HepG2 (cell line): ENCODE results near the gene SSH3. TPM values are rescaled to one million over a fixed set of nuclear protein-coding genes. Genes with fewer than 3 reads are reported as not detected.

ENCODE experiments used
- ATAC-seq: fragments of 200-7000 bp; cut with Tn5 transposase; 3 replicates; pipeline ENCODE4 v1.9.1; 2020; ENCODE audit warnings: mild to moderate bottlenecking, moderate library complexity
- BruUV-seq: library from RNA; stranded (reverse); fragments of 400-500 nt; replicated peaks from 2 replicates; lab custom pipeline; 2021; lab: Mats Ljungman, UMichigan
- CTCF ChIA-PET: fragments of 300-600 bp; formaldehyde crosslinking; extraction: SDS; loops from one replicate; lab custom pipeline; 2021; ENCODE audit warnings: low total read pairs, inconsistent platforms, low intra/inter-chr PET ratio; lab: Yijun Ruan, JAX
- POLR2A ChIA-PET: fragments of 350-600 bp; sonication (Branson Sonifier 250); formaldehyde crosslinking; loops from one replicate; lab custom pipeline; 2020; ENCODE audit warnings: antibody characterized with exemption, inconsistent platforms; lab: Yijun Ruan, JAX
- DNase-seq: peaks from one replicate; pipeline ENCODE4 v3.0.0-alpha.2; 2015; ENCODE audit warnings: low spot score
- FAIRE-seq: peaks from 3 replicates; lab custom pipeline; 2011; peaks lifted over from hg19 to GRCh38; lab: Jason Lieb, UNC
- H2AFZ ChIP-seq: one replicate; pipeline ENCODE4 v1.6.1; 2011; ENCODE audit warnings: low read length, inconsistent platforms
- H3K27ac ChIP-seq: fragments of 300-600 bp; 3 replicates; pipeline ENCODE4 v1.8.0; 2011; ENCODE audit warnings: mixed run types, mild to moderate bottlenecking, mixed read lengths, low read length, inconsistent platforms; ENCODE audit not compliant: insufficient read depth; ENCODE audit errors: extremely low read length
- H3K27me3 ChIP-seq, 2 experiments: fragments of 200-600 bp in 1 of 2; 2 replicates in 1 of 2; 3 replicates in 1 of 2; pipeline versions ENCODE4 v1.6.0 to v1.8.0; 2011; ENCODE audit warnings: low read length in 2 of 2, mild to moderate bottlenecking in 2 of 2, moderate library complexity in 2 of 2, inconsistent platforms in 1 of 2; ENCODE audit not compliant: insufficient read depth in 2 of 2, control insufficient read depth in 1 of 2
- H3K36me3 ChIP-seq, 2 experiments: fragments of 200-600 bp in 1 of 2; replicated peaks in 1 of 2; 2 replicates in 1 of 2; 3 replicates in 1 of 2; pipeline versions ENCODE4 v1.5.1 to v1.8.0; 2011; ENCODE audit warnings: low read length in 2 of 2, inconsistent platforms in 1 of 2; ENCODE audit not compliant: insufficient read depth in 2 of 2, control insufficient read depth in 1 of 2
- H3K4me1 ChIP-seq: 2 replicates; pipeline ENCODE4 v1.5.1; 2012; ENCODE audit warnings: low read length, inconsistent platforms; ENCODE audit not compliant: insufficient read depth
- H3K4me2 ChIP-seq: 2 replicates; pipeline ENCODE4 v1.6.0; 2011; ENCODE audit warnings: low read depth, low read length, inconsistent platforms
- H3K4me3 ChIP-seq, 3 experiments: fragments of 200-600 bp in 1 of 3; sonication (generic), shearing (Covaris generic) in 1 of 3; replicated peaks in 1 of 3; 2 replicates each; pipeline ENCODE4 v1.5.1; 2011 to 2016; ENCODE audit warnings: low read length in 3 of 3, inconsistent platforms in 2 of 3, low read depth in 2 of 3, mild to moderate bottlenecking in 2 of 3, control low read depth in 1 of 3, mixed read lengths in 1 of 3; ENCODE audit not compliant: insufficient read depth in 1 of 3
- H3K79me2 ChIP-seq: one replicate; pipeline ENCODE4 v1.6.1; 2011; ENCODE audit warnings: low read length, inconsistent platforms; ENCODE audit not compliant: insufficient read depth
- H3K9ac ChIP-seq: 2 replicates; pipeline ENCODE4 v1.6.0; 2011; ENCODE audit warnings: mild to moderate bottlenecking, low read depth, low read length, inconsistent platforms; ENCODE audit not compliant: insufficient read depth
- H3K9me3 ChIP-seq: 2 replicates; pipeline ENCODE4 v1.5.1; 2012; ENCODE audit warnings: mild to moderate bottlenecking, low read length
- H4K20me1 ChIP-seq: 2 replicates; pipeline ENCODE4 v1.6.0; 2011; ENCODE audit warnings: inconsistent platforms, mild to moderate bottlenecking, low read length, moderate library complexity; ENCODE audit not compliant: insufficient read depth
- ARHGAP35 ChIP-seq: sonication (generic); formaldehyde crosslinking; IDR thresholded peaks from 2 replicates; pipeline ENCODE4 v1.9.0; 2022; ENCODE audit warnings: mild to moderate bottlenecking, inconsistent platforms, moderate library complexity, missing genetic modification reagents, borderline replicate concordance
- GATAD2A ChIP-seq: IDR thresholded peaks from 2 replicates; pipeline ENCODE4 v1.6.1; 2016
- MXD3 ChIP-seq: IDR thresholded peaks from 2 replicates; pipeline ENCODE4 v1.6.1; 2016; ENCODE audit warnings: mild to moderate bottlenecking, missing biosample characterization, missing genetic modification reagents
- SMAD1 ChIP-seq: sonication (generic); formaldehyde crosslinking; IDR thresholded peaks from 2 replicates; pipeline ENCODE4 v1.4.0; 2020; ENCODE audit warnings: missing genetic modification reagents, low read depth, mild to moderate bottlenecking, borderline replicate concordance
- U2AF2 ChIP-seq: fragments of 200-400 bp; formaldehyde crosslinking; IDR thresholded peaks from 2 replicates; pipeline ENCODE4 v1.6.1; 2017; ENCODE audit warnings: low read depth, mild to moderate bottlenecking, low read length
- XBP1 ChIP-seq: sonication (generic); formaldehyde crosslinking; IDR thresholded peaks from 2 replicates; pipeline ENCODE4 v1.5.0; 2020; ENCODE audit warnings: missing genetic modification reagents
- XRCC5 ChIP-seq: fragments of 200-400 bp; formaldehyde crosslinking; optimal IDR thresholded peaks from 2 replicates; pipeline ENCODE3; 2017; ENCODE audit warnings: mild to moderate bottlenecking, low read length
- ZNF12 ChIP-seq: sonication (generic); formaldehyde crosslinking; IDR thresholded peaks from 2 replicates; pipeline ENCODE4 v1.5.0; 2020; ENCODE audit warnings: missing genetic modification reagents
- ZNF329 ChIP-seq: sonication (generic); formaldehyde crosslinking; IDR thresholded peaks from 2 replicates; pipeline ENCODE4 v1.9.0; 2021; ENCODE audit warnings: low read depth, mild to moderate bottlenecking, missing genetic modification reagents
- ZNF687 ChIP-seq: sonication (generic); formaldehyde crosslinking; IDR thresholded peaks from 2 replicates; pipeline ENCODE4 v1.5.1; 2020; ENCODE audit warnings: mild to moderate bottlenecking, missing genetic modification reagents, moderate library complexity
- WGBS: methylation state at CpG from one replicate; pipeline ENCODE4 v1.1.6; 2017; ENCODE audit warnings: low lambda C conversion rate; 5-methylcytosine and 5-hydroxymethylcytosine counted together
- in situ Hi-C: cut with HindIII; loops from 2 replicates; pipeline ENCODE4 v1.10.0; 2017; ENCODE audit warnings: low pct_unique_long_range_greater_than_20kb; ENCODE audit not compliant: extremely low pct_ligation_motif_present
- intact Hi-C: fragments of 100-400 bp; cut with micrococcal nuclease; formaldehyde crosslinking; loops from one replicate; pipeline ENCODE4 v1.10.0; 2022; ENCODE audit not compliant: unreplicated experiment
- polyA plus RNA-seq, 8 experiments: library from polyadenylated mRNA; depleted of rRNA in 3 of 8; stranded (reverse) in 7 of 8; unstranded in 1 of 8; fragments of >200 nt; fragmentation: Illumina TruSeq in 4 of 8; extraction: Trizol in 4 of 8; gene quantifications; 2 replicates each; pipeline versions ENCODE4 v1.2.1 to v1.2.3, GENCODE V29; 2011 to 2016; ENCODE audit warnings: low read depth in 4 of 8, missing spikeins in 1 of 8, mixed read lengths in 1 of 8; ENCODE audit not compliant: insufficient read depth in 1 of 8
- total RNA-seq, 5 experiments: library from RNA; depleted of rRNA; stranded (reverse); fragments of >200 nt; fragmentation: Illumina TruSeq; extraction: Trizol; gene quantifications; 2 replicates each; pipeline ENCODE4 v1.2.3, GENCODE V29; 2016; ENCODE audit warnings: low read depth in 1 of 5
- TF ChIP-seq, protein P1 (sequence below): sonication (generic); formaldehyde crosslinking; IDR thresholded peaks from 2 replicates; pipeline ENCODE4 v1.5.1; 2020; ENCODE audit warnings: missing genetic modification reagents, mild to moderate bottlenecking, borderline replicate concordance
- TF ChIP-seq, protein P2 (sequence below): sonication (generic); formaldehyde crosslinking; IDR thresholded peaks from 2 replicates; pipeline ENCODE4 v1.8.0; 2022; ENCODE audit warnings: mild to moderate bottlenecking, missing genetic modification reagents; ENCODE audit not compliant: insufficient replicate concordance
- TF ChIP-seq, protein P3 (sequence below), 2 experiments: fragments of 450-650 bp in 1 of 2; sonication (generic) in 1 of 2; formaldehyde crosslinking; IDR thresholded peaks; 2 replicates each; pipeline versions ENCODE4 v1.5.0 to v1.8.0; 2020 to 2022; ENCODE audit warnings: mild to moderate bottlenecking in 1 of 2, missing genetic modification reagents in 1 of 2

The SSH3 gene
- total and polyA plus RNA-seq, 2 of the 13 experiments (the other 11 are each of a cell fraction or from before 2014, with no cell fraction given), result 12.4 to 18.8 TPM

DNA sequence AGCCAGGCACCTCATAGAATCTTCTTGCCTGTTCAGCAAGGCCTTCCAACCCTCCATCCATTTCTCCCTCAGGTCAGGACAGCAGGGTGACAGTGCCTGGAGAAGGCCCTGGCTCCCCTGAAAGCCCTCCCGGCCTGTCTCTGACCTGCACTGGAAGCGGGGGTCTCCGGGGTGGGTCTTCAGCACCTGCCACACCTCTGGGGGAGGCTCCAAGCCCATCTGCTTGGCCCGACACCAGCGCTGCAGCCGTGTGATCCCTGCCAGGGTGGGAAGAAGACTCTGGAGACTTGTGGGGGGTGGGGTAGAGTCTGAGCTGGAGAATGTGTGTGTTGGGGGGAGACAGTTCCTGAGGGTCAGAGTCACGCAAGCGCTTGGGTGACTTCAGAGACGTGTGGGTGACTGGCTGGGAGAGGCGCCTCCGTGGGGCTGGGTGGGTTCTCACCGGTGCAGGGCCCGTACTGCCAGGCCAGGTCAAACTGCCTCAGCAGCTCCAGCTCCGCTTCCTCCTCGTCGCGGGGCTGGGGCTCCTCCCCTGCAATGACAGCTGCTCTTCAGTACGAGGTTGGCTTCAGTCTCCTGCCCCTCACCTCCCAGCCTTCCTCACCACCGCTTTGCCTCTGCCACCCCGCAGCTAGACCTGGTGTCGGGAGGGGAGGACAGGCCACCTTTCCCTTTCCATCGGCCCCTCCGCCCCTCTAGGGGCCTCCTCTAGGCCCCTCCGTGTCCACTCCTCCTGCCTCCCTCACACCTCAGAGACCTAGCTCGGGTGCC is 49.4 kb downstream of the SSH3 start:
- peak overlapping the region; percentile 94 for H3K4me2 ChIP-seq
- TSS peak; percentile 85 for BruUV-seq
- peaks cover 46% of the 10 kb centered on the region for H3K4me1 ChIP-seq
- H3K9ac ChIP-seq, result peak overlapping the region; percentile 64
- peak overlapping the region; percentile 79 for H3K27ac ChIP-seq
- intact Hi-C loops, result no loop called here
- CTCF ChIA-PET, result interaction anchor here (1.7 kb wide), 1 partner anchor 30 kb away, joined by 6 read pairs; no protein-coding TSS in a partner anchor
- H2AFZ ChIP-seq, result no peak overlapping the region
- POLR2A ChIA-PET, result interaction anchor here (0.7 to 9.7 kb wide), 18 partner anchors 8 to 298 kb away, joined by 3 to 365 read pairs (median 6); partner anchors contain the start of genes ANKRD13D, CLCF1, NUDT8 and PPP1CA
- ATAC-seq, result peak; percentile 3
- no peaks in the 10 kb centered on the region for H3K36me3 ChIP-seq
- WGBS, result 6% methylated on average over 15 of the region's 25 CpGs
- no peaks in the 10 kb centered on the region for H3K9me3 ChIP-seq
- H3K27me3 ChIP-seq, result no peaks in the 10 kb centered on the region
- no peak for FAIRE-seq
- H4K20me1 ChIP-seq, result no peaks in the 10 kb centered on the region
- peak overlapping the region; percentile 68 to 90 (median 71) for H3K4me3 ChIP-seq
- DNase-seq, result peak; percentile 20
- no peaks in the 10 kb centered on the region for H3K79me2 ChIP-seq
- in situ Hi-C loops, result loop anchor here (5.0 kb wide), 1 partner anchor 35 kb away; no protein-coding TSS in a partner anchor
- TF ChIP-seq, protein P1, sequence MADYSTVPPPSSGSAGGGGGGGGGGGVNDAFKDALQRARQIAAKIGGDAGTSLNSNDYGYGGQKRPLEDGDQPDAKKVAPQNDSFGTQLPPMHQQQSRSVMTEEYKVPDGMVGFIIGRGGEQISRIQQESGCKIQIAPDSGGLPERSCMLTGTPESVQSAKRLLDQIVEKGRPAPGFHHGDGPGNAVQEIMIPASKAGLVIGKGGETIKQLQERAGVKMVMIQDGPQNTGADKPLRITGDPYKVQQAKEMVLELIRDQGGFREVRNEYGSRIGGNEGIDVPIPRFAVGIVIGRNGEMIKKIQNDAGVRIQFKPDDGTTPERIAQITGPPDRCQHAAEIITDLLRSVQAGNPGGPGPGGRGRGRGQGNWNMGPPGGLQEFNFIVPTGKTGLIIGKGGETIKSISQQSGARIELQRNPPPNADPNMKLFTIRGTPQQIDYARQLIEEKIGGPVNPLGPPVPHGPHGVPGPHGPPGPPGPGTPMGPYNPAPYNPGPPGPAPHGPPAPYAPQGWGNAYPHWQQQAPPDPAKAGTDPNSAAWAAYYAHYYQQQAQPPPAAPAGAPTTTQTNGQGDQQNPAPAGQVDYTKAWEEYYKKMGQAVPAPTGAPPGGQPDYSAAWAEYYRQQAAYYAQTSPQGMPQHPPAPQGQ (CRISPR knock-in tag), result 0 out of 2 replicates have a peak, but pooled peaks have one; percentile 67
- 0 out of 2 replicates have a peak, but pooled peaks have one; percentile 18 for TF ChIP-seq ZNF329 (CRISPR knock-in tag)
- TF ChIP-seq, protein P2, sequence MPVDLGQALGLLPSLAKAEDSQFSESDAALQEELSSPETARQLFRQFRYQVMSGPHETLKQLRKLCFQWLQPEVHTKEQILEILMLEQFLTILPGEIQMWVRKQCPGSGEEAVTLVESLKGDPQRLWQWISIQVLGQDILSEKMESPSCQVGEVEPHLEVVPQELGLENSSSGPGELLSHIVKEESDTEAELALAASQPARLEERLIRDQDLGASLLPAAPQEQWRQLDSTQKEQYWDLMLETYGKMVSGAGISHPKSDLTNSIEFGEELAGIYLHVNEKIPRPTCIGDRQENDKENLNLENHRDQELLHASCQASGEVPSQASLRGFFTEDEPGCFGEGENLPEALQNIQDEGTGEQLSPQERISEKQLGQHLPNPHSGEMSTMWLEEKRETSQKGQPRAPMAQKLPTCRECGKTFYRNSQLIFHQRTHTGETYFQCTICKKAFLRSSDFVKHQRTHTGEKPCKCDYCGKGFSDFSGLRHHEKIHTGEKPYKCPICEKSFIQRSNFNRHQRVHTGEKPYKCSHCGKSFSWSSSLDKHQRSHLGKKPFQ (CRISPR knock-in tag), result peak; percentile 36
- no peak for TF ChIP-seq ZNF687 (CRISPR knock-in tag)
- no peak; the same call in 1 of the 2 replicates for TF ChIP-seq SMAD1 (CRISPR knock-in tag)
- TF ChIP-seq ZNF12 (CRISPR knock-in tag), result 0 out of 2 replicates have a peak, but pooled peaks have one; percentile 14
- no peak for TF ChIP-seq MXD3 (CRISPR knock-in tag)
- peak; percentile 23 for TF ChIP-seq GATAD2A (CRISPR knock-in tag)
- no peak for TF ChIP-seq U2AF2
- TF ChIP-seq, protein P3, sequence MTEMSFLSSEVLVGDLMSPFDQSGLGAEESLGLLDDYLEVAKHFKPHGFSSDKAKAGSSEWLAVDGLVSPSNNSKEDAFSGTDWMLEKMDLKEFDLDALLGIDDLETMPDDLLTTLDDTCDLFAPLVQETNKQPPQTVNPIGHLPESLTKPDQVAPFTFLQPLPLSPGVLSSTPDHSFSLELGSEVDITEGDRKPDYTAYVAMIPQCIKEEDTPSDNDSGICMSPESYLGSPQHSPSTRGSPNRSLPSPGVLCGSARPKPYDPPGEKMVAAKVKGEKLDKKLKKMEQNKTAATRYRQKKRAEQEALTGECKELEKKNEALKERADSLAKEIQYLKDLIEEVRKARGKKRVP (CRISPR knock-in tag; IDR thresholded peaks at IDR 0.05), result no peak
- no peak for TF ChIP-seq XRCC5
- no peak for TF ChIP-seq XBP1
- TF ChIP-seq ARHGAP35 (CRISPR knock-in tag), result no peak; the same call in 1 of the 2 replicates
